ENCODE data around the gene DDTL.
A peak's percentile ranks its signal among the peaks of the same experiment; 100 is the strongest.
"Not testable (repeated sequence)": the region's sequence is repeated elsewhere in the genome, so short reads cannot be mapped to it uniquely, and the experiment has no call there.

DDTL gene

GRCh38 chr22:23966568-23966967 lies at the start of gene DDTL:
Gene DDTL, plus strand, starts transcription at chr22:23966888. Its CDS starts 27 bp downstream, at chr22:23966915.
- not testable (repeated sequence) for DNase-seq

- not testable (repeated sequence) for DNase-seq
Observed at GRCh38 chr22:23920267-23920611, 46.4 kb upstream of the DDTL start.

- DNase-seq = not testable (repeated sequence)
Observed at GRCh38 chr22:23921586-23922201, 45.0 kb upstream of the DDTL start.

- no peak for DNase-seq
Observed at GRCh38 chr22:23922921-23923320, 43.8 kb upstream of the DDTL start.

- no peak for DNase-seq
Observed at GRCh38 chr22:23925020-23925606, 41.6 kb upstream of the DDTL start.

GRCh38 chr22:23926561-23926960 lies 40.1 kb upstream of the DDTL start:
- DNase-seq = no peak

GRCh38 chr22:23938328-23939016 lies 28.2 kb upstream of the DDTL start:
- DNase-seq = no peak

- no peak for DNase-seq
Observed at GRCh38 chr22:23939017-23939357, 27.7 kb upstream of the DDTL start.

- DNase-seq = not testable (repeated sequence)
Observed at GRCh38 chr22:23940166-23940565, 26.5 kb upstream of the DDTL start.

GRCh38 chr22:23947391-23947790 lies 19.3 kb upstream of the DDTL start:
- not testable (repeated sequence) for DNase-seq

- not testable (repeated sequence) for DNase-seq
Observed at GRCh38 chr22:23949764-23950163, 16.9 kb upstream of the DDTL start.

- DNase-seq = not testable (repeated sequence)
Observed at GRCh38 chr22:23951383-23951782, 15.3 kb upstream of the DDTL start.

- not testable (repeated sequence) for DNase-seq
Observed at GRCh38 chr22:23952794-23953405, 13.8 kb upstream of the DDTL start.

- DNase-seq = not testable (repeated sequence)
Observed at GRCh38 chr22:23953485-23953884, 13.2 kb upstream of the DDTL start.

GRCh38 chr22:23954193-23954990 lies 12.3 kb upstream of the DDTL start:
- DNase-seq = not testable (repeated sequence)

- not testable (repeated sequence) for DNase-seq
Observed at GRCh38 chr22:23954991-23955305, 11.7 kb upstream of the DDTL start.

GRCh38 chr22:23955886-23956285 lies 10.8 kb upstream of the DDTL start:
- DNase-seq = not testable (repeated sequence)

GRCh38 chr22:23956301-23956900 lies 10.3 kb upstream of the DDTL start:
- peak; percentile 73 for DNase-seq

GRCh38 chr22:23961084-23961771 lies 5.5 kb upstream of the DDTL start, which contains the start of gene GSTT2B:
Gene GSTT2B, minus strand, starts transcription at chr22:23961195. Its CDS starts 64 bp downstream, at chr22:23961131.
- DNase-seq = not testable (repeated sequence)

- not testable (repeated sequence) for DNase-seq
Observed at GRCh38 chr22:23966094-23966493, 594 bp upstream of the DDTL start.

GRCh38 chr22:23969071-23969470 lies 2.4 kb downstream of the DDTL start:
- DNase-seq = no peak

- DNase-seq = no peak
Observed at GRCh38 chr22:23970201-23970641, 3.5 kb downstream of the DDTL start.

Measured in activated CD8-positive, alpha-beta memory T cell treated with anti-CD3 and anti-CD28 coated beads, Interleukin-2, amount 50 U/mL, for 4 hours (primary cell).